Naive B cell (primary cell): Measurements from ENCODE around the gene ARHGAP11A. TPM values are rescaled to one million over a fixed set of nuclear protein-coding genes. Genes with fewer than 3 reads are reported as not detected.

Experiments used
- ATAC-seq, 2 donors: fragments of 150-1000 bp; cut with Tn5 transposase; 2 replicates each; pipeline ENCODE4 v1.10.0; 2021; ENCODE audit warnings: low read depth in 2 of 2, mild to moderate bottlenecking in 2 of 2, moderate library complexity in 2 of 2
- DNase-seq: peaks from one replicate; pipeline ENCODE4 v3.0.0; 2022
- H3K27ac Mint-ChIP-seq, 6 donors: one replicate each; pipeline ENCODE4 v1.8.0; 2020 to 2022; ENCODE audit warnings: mild to moderate bottlenecking in 6 of 6, mixed read lengths in 6 of 6, moderate library complexity in 5 of 6, inconsistent platforms in 2 of 6
- H3K27me3 Mint-ChIP-seq, 3 donors: one replicate each; pipeline ENCODE4 v1.8.0; 2021 to 2022; ENCODE audit warnings: mixed read lengths in 3 of 3, mild to moderate bottlenecking in 1 of 3
- H3K36me3 Mint-ChIP-seq, 2 donors: one replicate each; pipeline ENCODE4 v1.8.0; 2020 to 2022; ENCODE audit warnings: mixed read lengths in 2 of 2, inconsistent platforms in 1 of 2, mild to moderate bottlenecking in 1 of 2
- H3K4me1 Mint-ChIP-seq, 3 donors: one replicate each; pipeline ENCODE4 v1.8.0; 2020 to 2022; ENCODE audit warnings: mixed read lengths in 3 of 3, inconsistent platforms in 1 of 3, mild to moderate bottlenecking in 1 of 3, moderate library complexity in 1 of 3
- H3K4me3 Mint-ChIP-seq, 8 donors: one replicate each; pipeline ENCODE4 v1.8.0; 2020 to 2022; ENCODE audit warnings: mild to moderate bottlenecking in 8 of 8, mixed read lengths in 8 of 8, moderate library complexity in 8 of 8, inconsistent platforms in 2 of 8
- H3K9me3 Mint-ChIP-seq, 7 donors: one replicate each; pipeline ENCODE4 v1.8.0; 2020 to 2022; ENCODE audit warnings: mixed read lengths in 7 of 7, mild to moderate bottlenecking in 5 of 7, inconsistent platforms in 2 of 7, moderate library complexity in 1 of 7
- polyA plus RNA-seq, 6 donors: library from polyadenylated mRNA; unstranded; fragments of 300-500 nt; fragmentation: Illumina TruSeq; gene quantifications; one replicate each; pipeline ENCODE4 v1.2.3, GENCODE V29; 2021; ENCODE audit warnings: low read depth in 6 of 6

ARHGAP11A gene
- polyA plus RNA-seq, 6 donors from 2014 or later: 0.76 to 3.4 (median 1.8) TPM; not detected in 1

- Mint-ChIP-seq H3K4me1 (peaks cover 9 to 10% (median 10%) of the 10 kb centered on the region in 3 donors), H3K36me3 (no peaks in the 10 kb centered on the region), H3K4me3 (peak within 1 kb of the TSS in 3 of 8 donors; percentile 1 to 55 (median 15)), H3K27ac (peak within 1 kb of the TSS in 2 of 6 donors; percentile 1 to 52), H3K27me3 (peaks cover 11 to 21% (median 11%) of the 10 kb centered on the region in 3 donors), H3K9me3 (no peaks in the 10 kb centered on the region)
- ATAC-seq (no peak), DNase-seq (no peak)
Measured at GRCh38 chr15:32641517-32642059, 26.3 kb downstream of the ARHGAP11A start, which contains the start of gene SCG5. TSS of gene SCG5 (plus strand) at chr15:32641710. CDS start at chr15:32643593, 1,883 bp downstream.

GRCh38 chr15:32642667-32643435 lies 27.5 kb downstream of the ARHGAP11A start:
- no peak for ATAC-seq
- peaks cover 11 to 21% (median 11%) of the 10 kb centered on the region in 3 donors for H3K27me3 Mint-ChIP-seq
- no peaks in the 10 kb centered on the region for H3K9me3 Mint-ChIP-seq
- H3K36me3 Mint-ChIP-seq: no peaks in the 10 kb centered on the region
- no peak overlapping the region for H3K27ac Mint-ChIP-seq
- H3K4me3 Mint-ChIP-seq: no peak overlapping the region
- H3K4me1 Mint-ChIP-seq: no peaks in the 10 kb centered on the region
- DNase-seq: no peak

GRCh38 chr15:32643907-32644445 lies 28.7 kb downstream of the ARHGAP11A start:
- Mint-ChIP-seq H3K4me1 (no peaks in the 10 kb centered on the region), H3K9me3 (no peaks in the 10 kb centered on the region), H3K36me3 (no peaks in the 10 kb centered on the region), H3K27me3 (peaks cover 11 to 21% (median 11%) of the 10 kb centered on the region in 3 donors), H3K4me3 (no peak overlapping the region), H3K27ac (peak overlapping the region in 1 of 6 donors; percentile 4)
- no peak for DNase-seq
- ATAC-seq: no peak

- DNase-seq: no peak
- peaks cover 7 to 12% (median 7%) of the 10 kb centered on the region in 3 donors for H3K27me3 Mint-ChIP-seq
Measured at GRCh38 chr15:32646291-32646690, 31.0 kb downstream of the ARHGAP11A start.

GRCh38 chr15:32649342-32649741 lies 34.0 kb downstream of the ARHGAP11A start:
- H3K27ac Mint-ChIP-seq: peak overlapping the region in 1 of 6 donors; percentile 43
- H3K36me3 Mint-ChIP-seq: no peaks in the 10 kb centered on the region
- no peaks in the 10 kb centered on the region for H3K27me3 Mint-ChIP-seq

More at GRCh38 chr15:32646291-32646690, 31.0 kb downstream of the ARHGAP11A start:
- Mint-ChIP-seq H3K4me3 (no peak overlapping the region), H3K36me3 (no peaks in the 10 kb centered on the region), H3K9me3 (no peaks in the 10 kb centered on the region), H3K4me1 (peaks cover 0 to under 1% (median 0%) of the 10 kb centered on the region in 3 donors), H3K27ac (peak overlapping the region in 1 of 6 donors; percentile 7)
- no peak for ATAC-seq

GRCh38 chr15:32651229-32651837 lies 36.0 kb downstream of the ARHGAP11A start:
- DNase-seq (peak; percentile 9), ATAC-seq (peak; percentile 46 to 70)
- H3K4me3 Mint-ChIP-seq: no peak overlapping the region

More at GRCh38 chr15:32649342-32649741, 34.0 kb downstream of the ARHGAP11A start:
- ATAC-seq (no peak), DNase-seq (no peak)
- Mint-ChIP-seq H3K4me3 (no peak overlapping the region), H3K4me1 (peaks cover 0 to 2% (median 0%) of the 10 kb centered on the region in 3 donors), H3K9me3 (no peaks in the 10 kb centered on the region)

GRCh38 chr15:32652178-32652577 lies 36.9 kb downstream of the ARHGAP11A start:
- peak overlapping the region in 1 of 8 donors; percentile 1 for H3K4me3 Mint-ChIP-seq
- ATAC-seq: no peak
- DNase-seq: no peak
- no peaks in the 10 kb centered on the region for H3K36me3 Mint-ChIP-seq
- peaks cover 0 to 2% (median 0%) of the 10 kb centered on the region in 3 donors for H3K4me1 Mint-ChIP-seq
- peak overlapping the region in 3 of 6 donors; percentile 13 to 76 (median 23) for H3K27ac Mint-ChIP-seq
- no peaks in the 10 kb centered on the region for H3K9me3 Mint-ChIP-seq
- no peaks in the 10 kb centered on the region for H3K27me3 Mint-ChIP-seq

More at GRCh38 chr15:32651229-32651837, 36.0 kb downstream of the ARHGAP11A start:
- Mint-ChIP-seq H3K27me3 (no peaks in the 10 kb centered on the region), H3K9me3 (no peaks in the 10 kb centered on the region), H3K4me1 (peaks cover 0 to 2% (median 0%) of the 10 kb centered on the region in 3 donors), H3K27ac (peak overlapping the region in 2 of 6 donors; percentile 76 to 86), H3K36me3 (no peaks in the 10 kb centered on the region)

- DNase-seq: no peak
- no peaks in the 10 kb centered on the region for H3K9me3 Mint-ChIP-seq
- H3K27ac Mint-ChIP-seq: no peak overlapping the region
- no peaks in the 10 kb centered on the region for H3K36me3 Mint-ChIP-seq
- ATAC-seq: no peak
- no peak overlapping the region for H3K4me3 Mint-ChIP-seq
- H3K4me1 Mint-ChIP-seq: peaks cover 0 to 2% (median 0%) of the 10 kb centered on the region in 3 donors
- no peaks in the 10 kb centered on the region for H3K27me3 Mint-ChIP-seq
Measured at GRCh38 chr15:32656091-32656490, 40.8 kb downstream of the ARHGAP11A start.

- Mint-ChIP-seq H3K36me3 (no peaks in the 10 kb centered on the region), H3K9me3 (no peaks in the 10 kb centered on the region), H3K4me1 (no peaks in the 10 kb centered on the region), H3K27ac (no peak overlapping the region), H3K27me3 (no peaks in the 10 kb centered on the region), H3K4me3 (no peak overlapping the region)
- DNase-seq (no peak), ATAC-seq (no peak)
Measured at GRCh38 chr15:32656496-32656895, 41.2 kb downstream of the ARHGAP11A start.

- Mint-ChIP-seq H3K36me3 (no peaks in the 10 kb centered on the region), H3K9me3 (no peaks in the 10 kb centered on the region), H3K4me3 (no peak overlapping the region), H3K27ac (no peak overlapping the region), H3K27me3 (no peaks in the 10 kb centered on the region), H3K4me1 (no peaks in the 10 kb centered on the region)
- ATAC-seq: no peak
- no peak for DNase-seq
Measured at GRCh38 chr15:32657198-32657883, 42.0 kb downstream of the ARHGAP11A start.

GRCh38 chr15:32657941-32658340 lies 42.6 kb downstream of the ARHGAP11A start:
- H3K36me3 Mint-ChIP-seq: no peaks in the 10 kb centered on the region
- no peak for ATAC-seq
- peaks cover 2 to 6% (median 3%) of the 10 kb centered on the region in 3 donors for H3K4me1 Mint-ChIP-seq

GRCh38 chr15:32659340-32660155 lies 44.2 kb downstream of the ARHGAP11A start:
- no peaks in the 10 kb centered on the region for H3K27me3 Mint-ChIP-seq
- DNase-seq (no peak), ATAC-seq (no peak)
- no peaks in the 10 kb centered on the region for H3K36me3 Mint-ChIP-seq
- H3K4me3 Mint-ChIP-seq: no peak overlapping the region
- H3K9me3 Mint-ChIP-seq: no peaks in the 10 kb centered on the region
- peaks cover 2 to 6% (median 3%) of the 10 kb centered on the region in 3 donors for H3K4me1 Mint-ChIP-seq
- H3K27ac Mint-ChIP-seq: peak overlapping the region in 1 of 6 donors; percentile 45

More at GRCh38 chr15:32657941-32658340, 42.6 kb downstream of the ARHGAP11A start:
- H3K27me3 Mint-ChIP-seq: no peaks in the 10 kb centered on the region
- peak overlapping the region in 1 of 8 donors; percentile 24 for H3K4me3 Mint-ChIP-seq
- DNase-seq: no peak
- peak overlapping the region in 1 of 6 donors; percentile 26 for H3K27ac Mint-ChIP-seq
- H3K9me3 Mint-ChIP-seq: no peaks in the 10 kb centered on the region
